ENCODE data around the gene GARS1.

DNA sequence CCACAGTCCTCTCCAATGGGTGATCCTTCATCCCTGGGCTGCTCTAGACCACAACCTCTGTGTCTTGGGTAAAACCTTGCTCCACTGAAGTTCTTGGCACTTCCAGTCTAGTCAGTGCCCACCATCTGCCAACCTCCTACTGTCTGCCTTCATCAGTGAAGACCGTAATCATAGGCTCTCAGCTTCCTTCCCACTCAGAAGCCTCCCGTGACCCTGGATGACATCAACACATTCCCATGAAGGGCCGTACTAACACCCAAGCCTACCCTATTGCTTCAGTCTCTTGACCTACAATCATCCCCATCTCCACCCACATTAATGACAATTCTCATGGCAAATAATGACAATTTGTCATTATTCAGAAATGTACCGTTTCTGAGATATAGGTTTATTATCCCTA, 27.6 kb upstream of the GARS1 start:
- no peak for TF ChIP-seq EZH2 (IDR thresholded peaks at IDR 0.05; ENCODE audit: insufficient read depth, low read length)
- TF ChIP-seq, protein P1, sequence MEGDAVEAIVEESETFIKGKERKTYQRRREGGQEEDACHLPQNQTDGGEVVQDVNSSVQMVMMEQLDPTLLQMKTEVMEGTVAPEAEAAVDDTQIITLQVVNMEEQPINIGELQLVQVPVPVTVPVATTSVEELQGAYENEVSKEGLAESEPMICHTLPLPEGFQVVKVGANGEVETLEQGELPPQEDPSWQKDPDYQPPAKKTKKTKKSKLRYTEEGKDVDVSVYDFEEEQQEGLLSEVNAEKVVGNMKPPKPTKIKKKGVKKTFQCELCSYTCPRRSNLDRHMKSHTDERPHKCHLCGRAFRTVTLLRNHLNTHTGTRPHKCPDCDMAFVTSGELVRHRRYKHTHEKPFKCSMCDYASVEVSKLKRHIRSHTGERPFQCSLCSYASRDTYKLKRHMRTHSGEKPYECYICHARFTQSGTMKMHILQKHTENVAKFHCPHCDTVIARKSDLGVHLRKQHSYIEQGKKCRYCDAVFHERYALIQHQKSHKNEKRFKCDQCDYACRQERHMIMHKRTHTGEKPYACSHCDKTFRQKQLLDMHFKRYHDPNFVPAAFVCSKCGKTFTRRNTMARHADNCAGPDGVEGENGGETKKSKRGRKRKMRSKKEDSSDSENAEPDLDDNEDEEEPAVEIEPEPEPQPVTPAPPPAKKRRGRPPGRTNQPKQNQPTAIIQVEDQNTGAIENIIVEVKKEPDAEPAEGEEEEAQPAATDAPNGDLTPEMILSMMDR (IDR thresholded peaks at IDR 0.05; ENCODE audit: insufficient read depth, low read depth, low read length), result no peak
